NCI-H2029 (cell line): ENCODE measurements around the gene DNAAF3.
A peak's percentile ranks its signal among the peaks of the same experiment; 100 is the strongest.

Experiments used
- DNase-seq: peaks from one replicate; lab custom pipeline; 2025; lab: John Stamatoyannopoulos, UW

Gene DNAAF3

GRCh38 chr19:55153652-55154264, 12.7 kb downstream of the DNAAF3 start:
- no peak for DNase-seq

- no peak for DNase-seq
Observed at GRCh38 chr19:55152017-55152416, 14.4 kb downstream of the DNAAF3 start.

- DNase-seq: no peak
Observed at GRCh38 chr19:55149078-55150003, 17.1 kb downstream of the DNAAF3 start, which contains the start of gene TNNT1. TSS of gene TNNT1 (minus strand) at chr19:55149206. CDS start at chr19:55147157, 2,049 bp downstream.

GRCh38 chr19:55147545-55148251, 18.7 kb downstream of the DNAAF3 start:
- no peak for DNase-seq

GRCh38 chr19:55146705-55147273, 19.6 kb downstream of the DNAAF3 start:
- no peak for DNase-seq

- peak; percentile 16 for DNase-seq
Observed at GRCh38 chr19:55146078-55146704, 20.2 kb downstream of the DNAAF3 start.

GRCh38 chr19:55145232-55145631, 21.2 kb downstream of the DNAAF3 start:
- DNase-seq: no peak

- DNase-seq: no peak
Observed at GRCh38 chr19:55141696-55142095, 24.7 kb downstream of the DNAAF3 start.

- DNase-seq: no peak
Observed at GRCh38 chr19:55137915-55138314, 28.5 kb downstream of the DNAAF3 start.

GRCh38 chr19:55136399-55137102, 29.9 kb downstream of the DNAAF3 start:
- no peak for DNase-seq

- DNase-seq: no peak
Observed at GRCh38 chr19:55134736-55135135, 31.7 kb downstream of the DNAAF3 start.

- DNase-seq: no peak
Observed at GRCh38 chr19:55133639-55134444, 32.6 kb downstream of the DNAAF3 start.

- DNase-seq: no peak
Observed at GRCh38 chr19:55132453-55133129, 33.8 kb downstream of the DNAAF3 start.

GRCh38 chr19:55131421-55131820, 35.0 kb downstream of the DNAAF3 start:
- no peak for DNase-seq

- DNase-seq: no peak
Observed at GRCh38 chr19:55119053-55119452, 47.4 kb downstream of the DNAAF3 start.

GRCh38 chr19:55118401-55118991, 47.9 kb downstream of the DNAAF3 start:
- no peak for DNase-seq

GRCh38 chr19:55117663-55118391, 48.6 kb downstream of the DNAAF3 start:
- DNase-seq: peak; percentile 98

GRCh38 chr19:55116859-55117662, 49.4 kb downstream of the DNAAF3 start, which contains the start of gene PPP1R12C:
TSS of gene PPP1R12C (minus strand) at chr19:55117637. CDS start at chr19:55117543, 94 bp downstream.
- no peak for DNase-seq
